ENCODE results near the gene TUBB2B. TPM values are rescaled to one million over a fixed set of nuclear protein-coding genes. Genes with fewer than 3 reads are reported as not detected.

The TUBB2B gene
- total RNA-seq, 1 donor from 2014 or later = 144 TPM

DNA sequence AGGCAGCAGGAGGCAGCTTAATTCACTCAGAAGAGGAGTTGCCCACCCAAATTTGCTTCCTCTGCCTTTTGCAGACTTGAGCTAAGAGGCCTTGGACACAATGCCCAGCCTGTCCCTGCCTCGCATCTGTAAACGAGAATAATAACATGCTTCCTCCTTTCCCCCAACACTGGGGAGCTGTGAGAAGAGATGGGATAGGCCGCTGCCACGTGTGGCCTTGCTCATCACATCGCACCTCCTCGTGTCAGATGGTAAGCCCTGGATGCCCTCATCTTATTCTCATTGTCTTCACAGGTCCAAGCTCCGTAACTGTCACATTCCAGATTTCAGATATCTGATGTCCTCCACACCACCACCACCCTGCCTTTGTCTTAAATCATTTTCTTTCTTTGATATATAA is 13.1 kb upstream of the TUBB2B start:
- DNase-seq (ENCODE audit: low read depth) = no peak
- H3K79me2 ChIP-seq (ENCODE audit: insufficient read depth, low read length) = no peaks in the 10 kb centered on the region
- H3K4me2 ChIP-seq (ENCODE audit: low read length) = no peak overlapping the region
- no peaks in the 10 kb centered on the region for H3K4me1 ChIP-seq (ENCODE audit: insufficient read depth, low read length)
- no peak overlapping the region for H3K9ac ChIP-seq (ENCODE audit: low read length)
- no peak overlapping the region for H3K27ac ChIP-seq (ENCODE audit: low read depth, low read length)
- H3K27ac Mint-ChIP-seq (ENCODE audit: unreplicated experiment) = no peak overlapping the region
- peaks cover 6% of the 10 kb centered on the region for H3K36me3 Mint-ChIP-seq (ENCODE audit: low read depth, unreplicated experiment)
- no peaks in the 10 kb centered on the region for H3K27me3 ChIP-seq (ENCODE audit: insufficient read depth, low read length)
- no peaks in the 10 kb centered on the region for H4K20me1 ChIP-seq (ENCODE audit: insufficient read depth, low read length)
- FAIRE-seq = no peak
- H2AFZ ChIP-seq (ENCODE audit: low read depth, low read length) = no peak overlapping the region
- TF ChIP-seq EZH2 (IDR thresholded peaks at IDR 0.05; ENCODE audit: insufficient read depth, low read length) = no peak
- TF ChIP-seq, protein P1, sequence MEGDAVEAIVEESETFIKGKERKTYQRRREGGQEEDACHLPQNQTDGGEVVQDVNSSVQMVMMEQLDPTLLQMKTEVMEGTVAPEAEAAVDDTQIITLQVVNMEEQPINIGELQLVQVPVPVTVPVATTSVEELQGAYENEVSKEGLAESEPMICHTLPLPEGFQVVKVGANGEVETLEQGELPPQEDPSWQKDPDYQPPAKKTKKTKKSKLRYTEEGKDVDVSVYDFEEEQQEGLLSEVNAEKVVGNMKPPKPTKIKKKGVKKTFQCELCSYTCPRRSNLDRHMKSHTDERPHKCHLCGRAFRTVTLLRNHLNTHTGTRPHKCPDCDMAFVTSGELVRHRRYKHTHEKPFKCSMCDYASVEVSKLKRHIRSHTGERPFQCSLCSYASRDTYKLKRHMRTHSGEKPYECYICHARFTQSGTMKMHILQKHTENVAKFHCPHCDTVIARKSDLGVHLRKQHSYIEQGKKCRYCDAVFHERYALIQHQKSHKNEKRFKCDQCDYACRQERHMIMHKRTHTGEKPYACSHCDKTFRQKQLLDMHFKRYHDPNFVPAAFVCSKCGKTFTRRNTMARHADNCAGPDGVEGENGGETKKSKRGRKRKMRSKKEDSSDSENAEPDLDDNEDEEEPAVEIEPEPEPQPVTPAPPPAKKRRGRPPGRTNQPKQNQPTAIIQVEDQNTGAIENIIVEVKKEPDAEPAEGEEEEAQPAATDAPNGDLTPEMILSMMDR (IDR thresholded peaks at IDR 0.05; ENCODE audit: insufficient read depth, low read depth, low read length) = no peak
- no peaks in the 10 kb centered on the region for H3K9me3 ChIP-seq (ENCODE audit: insufficient read depth, low read depth, low read length)
- no peaks in the 10 kb centered on the region for H3K4me1 Mint-ChIP-seq (ENCODE audit: low read depth, unreplicated experiment)
- H3K27me3 Mint-ChIP-seq (ENCODE audit: low read depth, unreplicated experiment) = peaks cover 16% of the 10 kb centered on the region
- no peak overlapping the region for H3K4me3 ChIP-seq (ENCODE audit: insufficient read depth, low read depth, low read length)
- H3K9me3 Mint-ChIP-seq (ENCODE audit: unreplicated experiment) = peaks cover 7% of the 10 kb centered on the region
- H3K36me3 ChIP-seq (ENCODE audit: insufficient read depth, low read length) = no peaks in the 10 kb centered on the region
- no peak overlapping the region for H3K4me3 Mint-ChIP-seq (ENCODE audit: unreplicated experiment)

DNA sequence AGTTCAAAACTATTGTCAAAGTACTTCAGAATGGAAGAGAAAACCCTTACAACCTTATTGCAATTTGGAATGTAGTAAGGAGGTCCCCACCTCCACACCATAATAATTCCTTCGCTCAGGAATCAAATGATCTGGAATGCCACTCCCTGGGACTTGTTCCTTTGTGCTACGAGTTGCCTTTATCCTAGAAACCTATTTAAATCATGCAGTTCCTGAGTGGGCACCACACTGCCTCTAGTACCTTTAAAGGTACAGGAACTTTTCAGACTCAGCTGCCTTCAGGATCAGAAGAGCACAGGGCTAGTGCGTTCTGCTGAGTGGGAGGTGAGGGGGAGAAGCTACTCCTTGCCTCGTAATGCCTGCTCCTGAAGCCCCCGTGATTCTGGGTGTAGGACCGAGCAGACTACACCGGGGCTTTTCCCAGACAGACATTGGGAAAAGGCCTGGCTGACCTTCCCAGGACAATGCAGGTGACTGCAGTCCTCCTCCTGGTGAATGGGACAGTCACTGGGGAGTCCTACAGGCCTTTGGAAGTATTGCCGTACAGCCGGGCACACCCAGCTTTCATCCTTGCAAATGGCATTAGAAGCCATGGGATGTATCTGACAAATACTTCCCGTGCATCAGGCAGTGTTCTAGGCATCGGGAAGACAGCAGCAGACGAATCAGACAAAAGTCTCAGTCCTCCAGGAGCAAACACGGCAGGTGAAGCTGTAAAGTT is 11.8 kb upstream of the TUBB2B start:
- H3K36me3 ChIP-seq (ENCODE audit: insufficient read depth, low read length) = no peaks in the 10 kb centered on the region
- no peak for TF ChIP-seq EZH2 (IDR thresholded peaks at IDR 0.05; ENCODE audit: insufficient read depth, low read length)
- TF ChIP-seq, protein P1 (IDR thresholded peaks at IDR 0.05; ENCODE audit: insufficient read depth, low read depth, low read length) = no peak
- no peaks in the 10 kb centered on the region for H3K9me3 ChIP-seq (ENCODE audit: insufficient read depth, low read depth, low read length)
- DNase-seq (ENCODE audit: low read depth) (no peak), FAIRE-seq (no peak)
- no peak overlapping the region for H2AFZ ChIP-seq (ENCODE audit: low read depth, low read length)
- H3K79me2 ChIP-seq (ENCODE audit: insufficient read depth, low read length) = no peaks in the 10 kb centered on the region
- peaks cover 7% of the 10 kb centered on the region for H3K9me3 Mint-ChIP-seq (ENCODE audit: unreplicated experiment)
- no peaks in the 10 kb centered on the region for H3K4me1 ChIP-seq (ENCODE audit: insufficient read depth, low read length)
- no peak overlapping the region for H3K4me3 ChIP-seq (ENCODE audit: insufficient read depth, low read depth, low read length)
- H3K36me3 Mint-ChIP-seq (ENCODE audit: low read depth, unreplicated experiment) = peaks cover 6% of the 10 kb centered on the region
- no peaks in the 10 kb centered on the region for H3K4me1 Mint-ChIP-seq (ENCODE audit: low read depth, unreplicated experiment)
- H3K27me3 ChIP-seq (ENCODE audit: insufficient read depth, low read length) = peaks cover 3% of the 10 kb centered on the region
- H3K9ac ChIP-seq (ENCODE audit: low read length) = no peak overlapping the region
- H3K27ac ChIP-seq (ENCODE audit: low read depth, low read length) = no peak overlapping the region
- H4K20me1 ChIP-seq (ENCODE audit: insufficient read depth, low read length) = no peaks in the 10 kb centered on the region
- H3K27ac Mint-ChIP-seq (ENCODE audit: unreplicated experiment) = no peak overlapping the region
- H3K27me3 Mint-ChIP-seq (ENCODE audit: low read depth, unreplicated experiment) = peaks cover 16% of the 10 kb centered on the region
- no peak overlapping the region for H3K4me3 Mint-ChIP-seq (ENCODE audit: unreplicated experiment)
- H3K4me2 ChIP-seq (ENCODE audit: low read length) = no peak overlapping the region
